ENCODE results near the gene PHACTR3. TPM values are rescaled to one million over a fixed set of nuclear protein-coding genes. Genes with fewer than 3 reads are reported as not detected.

PHACTR3 gene
- total RNA-seq, 1 experiment from 2014 or later: not detected

DNA sequence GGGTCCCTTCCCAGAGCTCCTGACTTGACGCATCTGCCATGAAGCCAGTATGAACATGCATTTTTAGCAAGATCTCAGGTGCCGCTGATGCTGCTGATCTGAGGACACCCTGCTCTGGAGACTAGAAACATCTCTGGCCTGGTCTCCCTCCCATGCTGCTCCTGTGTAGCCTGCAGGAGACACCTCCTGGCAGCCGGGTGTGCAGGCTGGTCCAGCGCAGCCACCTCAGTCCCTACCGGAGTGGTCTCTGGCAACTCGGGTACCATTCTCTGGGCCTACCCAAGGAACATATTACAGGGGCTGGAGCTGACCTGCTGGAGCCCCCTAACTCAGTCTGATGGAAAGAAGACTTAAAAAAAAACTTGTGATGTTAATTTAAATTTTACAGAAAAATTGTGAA, 20.1 kb downstream of the PHACTR3 start:
- DNase-seq (ENCODE audit: low read depth, low spot score) (no peak), ATAC-seq (no peak)
- ChIA-PET POLR2A (no interaction called here), CTCF (no interaction called here), RAD21 (ENCODE audit: low non-redundant PET in 1 of 2, low total read pairs in 2 of 2, uncharacterized antibody in 2 of 2, unreplicated experiment in 2 of 2) (no interaction called here)
- Histone ChIP-seq H3K4me1 (ENCODE audit: control insufficient read depth in 1 of 2, insufficient read depth in 2 of 2, low read length in 2 of 2) (no peaks in the 10 kb centered on the region), H3K4me2 (ENCODE audit: low read length) (no peak overlapping the region), H2AFZ (ENCODE audit: low read depth, low read length, poor library complexity, severe bottlenecking) (no peak overlapping the region), H3K9ac (ENCODE audit: low read length) (no peak overlapping the region), H3K4me3 (replicated peaks in 1 of 2; ENCODE audit: low read depth in 1 of 2, low read length in 2 of 2) (no peak overlapping the region), H3K27me3 (ENCODE audit: insufficient read depth, low read length) (peaks cover 37% of the 10 kb centered on the region), H3K9me2 (ENCODE audit: insufficient read depth) (no peaks in the 10 kb centered on the region), H3K9me3 (ENCODE audit: control insufficient read depth in 1 of 2, insufficient read depth in 1 of 2, low read depth in 1 of 2, low read length in 2 of 2) (no peaks in the 10 kb centered on the region), H3K79me2 (ENCODE audit: insufficient read depth, low read length) (no peaks in the 10 kb centered on the region), H4K20me1 (ENCODE audit: insufficient read depth) (no peaks in the 10 kb centered on the region), H3K27ac (ENCODE audit: low read depth, low read length) (no peak overlapping the region), H3K36me3 (ENCODE audit: control insufficient read depth in 1 of 2, insufficient read depth in 2 of 2, low read length in 2 of 2) (no peaks in the 10 kb centered on the region)
- BruUV-seq (replicated peaks): no TSS peak
- intact Hi-C loops (cut with micrococcal nuclease): no loop called here
- TF ChIP-seq, protein P1, sequence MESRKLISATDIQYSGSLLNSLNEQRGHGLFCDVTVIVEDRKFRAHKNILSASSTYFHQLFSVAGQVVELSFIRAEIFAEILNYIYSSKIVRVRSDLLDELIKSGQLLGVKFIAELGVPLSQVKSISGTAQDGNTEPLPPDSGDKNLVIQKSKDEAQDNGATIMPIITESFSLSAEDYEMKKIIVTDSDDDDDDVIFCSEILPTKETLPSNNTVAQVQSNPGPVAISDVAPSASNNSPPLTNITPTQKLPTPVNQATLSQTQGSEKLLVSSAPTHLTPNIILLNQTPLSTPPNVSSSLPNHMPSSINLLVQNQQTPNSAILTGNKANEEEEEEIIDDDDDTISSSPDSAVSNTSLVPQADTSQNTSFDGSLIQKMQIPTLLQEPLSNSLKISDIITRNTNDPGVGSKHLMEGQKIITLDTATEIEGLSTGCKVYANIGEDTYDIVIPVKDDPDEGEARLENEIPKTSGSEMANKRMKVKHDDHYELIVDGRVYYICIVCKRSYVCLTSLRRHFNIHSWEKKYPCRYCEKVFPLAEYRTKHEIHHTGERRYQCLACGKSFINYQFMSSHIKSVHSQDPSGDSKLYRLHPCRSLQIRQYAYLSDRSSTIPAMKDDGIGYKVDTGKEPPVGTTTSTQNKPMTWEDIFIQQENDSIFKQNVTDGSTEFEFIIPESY (IDR thresholded peaks at IDR 0.05; ENCODE audit: extremely low read depth, insufficient replicate concordance, low read length): no peak
- no peak for TF ChIP-seq REST (IDR thresholded peaks at IDR 0.05; ENCODE audit: low read depth)
- no peak for TF ChIP-seq ZFX (IDR thresholded peaks at IDR 0.05)
- TF ChIP-seq YY1 (IDR thresholded peaks at IDR 0.05; ENCODE audit: extremely low read depth, insufficient replicate concordance, low read depth, low read length): no peak
- no peak for TF ChIP-seq MAX (IDR thresholded peaks at IDR 0.05)
- no peak for TF ChIP-seq ZNF274 (IDR thresholded peaks at IDR 0.05; ENCODE audit: low read depth, low read length)
- no peak for TF ChIP-seq ELF1 (IDR thresholded peaks at IDR 0.05; ENCODE audit: borderline replicate concordance, low read depth)
- TF ChIP-seq SRF (IDR thresholded peaks at IDR 0.05; ENCODE audit: low read depth): no peak
- TF ChIP-seq JUND (IDR thresholded peaks at IDR 0.05): no peak
- no peak for TF ChIP-seq EZH2phosphoT487 (IDR thresholded peaks at IDR 0.05; ENCODE audit: borderline replicate concordance)

Data from HCT116 (cell line).